Fibroblast of lung (primary cell): ENCODE data around the gene SNRNP25.

ENCODE experiments used
- EZH2 ChIP-seq: IDR thresholded peaks from 2 replicates; pipeline ENCODE4 v1.5.1; 2012; ENCODE audit warnings: low read length, control low read depth, mild to moderate bottlenecking; ENCODE audit errors: missing control alignments
- TF ChIP-seq, protein P1 (sequence below), 2 donors: IDR thresholded peaks in 1 of 2; conservative IDR thresholded peaks in 1 of 2; 1 replicate in 1 of 2; 2 replicates in 1 of 2; pipeline ENCODE4 v1.5.1; 2011 to 2012; ENCODE audit warnings: low read length in 2 of 2, control low read depth in 1 of 2, inconsistent platforms in 1 of 2, low read depth in 1 of 2, mild to moderate bottlenecking in 1 of 2

DNA sequence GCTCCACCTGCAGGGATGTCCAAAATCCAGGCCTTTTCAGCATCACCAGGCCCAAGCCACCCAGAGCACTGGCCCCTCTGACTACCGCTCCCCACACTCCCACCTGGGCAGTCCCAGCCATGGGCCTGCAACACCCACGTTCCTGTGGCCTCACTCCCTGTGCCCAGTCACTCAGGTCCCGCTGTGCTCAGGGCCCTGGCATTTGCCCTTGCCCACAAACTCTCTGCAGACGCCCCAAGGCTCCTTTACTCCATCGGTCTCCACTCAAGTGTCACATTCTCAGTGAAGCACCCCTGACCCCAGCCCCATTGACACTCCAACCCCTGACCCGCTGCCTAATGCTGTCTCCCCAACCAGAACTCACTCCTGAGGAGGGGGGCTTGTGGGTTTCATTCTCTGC, 48.0 kb downstream of the SNRNP25 start:
- TF ChIP-seq, protein P1, sequence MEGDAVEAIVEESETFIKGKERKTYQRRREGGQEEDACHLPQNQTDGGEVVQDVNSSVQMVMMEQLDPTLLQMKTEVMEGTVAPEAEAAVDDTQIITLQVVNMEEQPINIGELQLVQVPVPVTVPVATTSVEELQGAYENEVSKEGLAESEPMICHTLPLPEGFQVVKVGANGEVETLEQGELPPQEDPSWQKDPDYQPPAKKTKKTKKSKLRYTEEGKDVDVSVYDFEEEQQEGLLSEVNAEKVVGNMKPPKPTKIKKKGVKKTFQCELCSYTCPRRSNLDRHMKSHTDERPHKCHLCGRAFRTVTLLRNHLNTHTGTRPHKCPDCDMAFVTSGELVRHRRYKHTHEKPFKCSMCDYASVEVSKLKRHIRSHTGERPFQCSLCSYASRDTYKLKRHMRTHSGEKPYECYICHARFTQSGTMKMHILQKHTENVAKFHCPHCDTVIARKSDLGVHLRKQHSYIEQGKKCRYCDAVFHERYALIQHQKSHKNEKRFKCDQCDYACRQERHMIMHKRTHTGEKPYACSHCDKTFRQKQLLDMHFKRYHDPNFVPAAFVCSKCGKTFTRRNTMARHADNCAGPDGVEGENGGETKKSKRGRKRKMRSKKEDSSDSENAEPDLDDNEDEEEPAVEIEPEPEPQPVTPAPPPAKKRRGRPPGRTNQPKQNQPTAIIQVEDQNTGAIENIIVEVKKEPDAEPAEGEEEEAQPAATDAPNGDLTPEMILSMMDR (conservative IDR thresholded peaks at IDR 0.05 in 1 of 2, IDR thresholded peaks at IDR 0.05 in 1 of 2; ENCODE audit: low read depth in 1 of 2, low read length in 2 of 2) = no peak
- TF ChIP-seq EZH2 = no peak
